Measurements from ENCODE around the gene DACT3. TPM values are rescaled to one million over a fixed set of nuclear protein-coding genes. Genes with fewer than 3 reads are reported as not detected.

Gene DACT3
- total and polyA plus RNA-seq, 2 of the 4 experiments (the other 2 are of a cell fraction): 1.6 to 4.9 TPM

DNA sequence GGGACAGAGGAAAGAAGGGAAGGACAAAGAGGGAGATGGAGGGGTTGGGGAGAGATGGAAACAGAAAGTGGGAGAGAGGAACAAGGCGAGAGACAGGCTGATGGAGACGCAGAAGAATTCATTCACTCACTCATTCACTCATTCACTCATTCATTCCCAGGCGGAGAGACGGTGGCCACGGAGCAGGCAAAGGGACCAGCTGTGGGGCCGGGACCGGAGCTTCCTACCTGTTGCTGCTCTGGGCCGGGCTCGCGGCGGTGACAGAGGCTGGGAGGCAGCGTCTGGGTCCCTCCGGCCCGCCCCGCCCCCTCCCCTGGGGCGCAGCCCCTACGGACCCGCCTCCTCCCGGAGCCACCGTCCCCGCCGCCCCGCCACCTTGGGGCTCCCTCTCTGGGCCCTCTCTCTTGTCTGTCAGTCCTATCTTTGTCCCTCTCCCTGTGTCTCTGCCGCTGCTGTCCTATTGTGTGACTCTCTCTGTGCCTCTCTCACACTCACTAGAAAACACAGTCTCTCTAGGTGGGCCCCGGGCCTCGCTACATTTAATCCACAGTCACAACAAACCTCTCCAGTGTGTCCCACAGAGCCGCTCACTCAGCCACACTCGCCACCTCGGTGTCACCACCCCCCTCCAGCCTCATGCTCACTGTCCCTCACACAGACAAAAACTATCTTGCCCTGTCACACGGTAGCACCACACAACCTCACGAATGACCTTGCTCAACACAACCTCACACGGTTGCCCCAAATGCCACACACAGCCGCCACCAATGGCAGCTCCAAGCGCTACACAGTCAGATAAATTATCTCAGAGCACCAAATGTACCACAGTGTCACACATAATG is 24.8 kb downstream of the DACT3 start, which contains the start of gene GNG8 (continued):
- no peak for TF ChIP-seq NFE2L2 (IDR thresholded peaks at IDR 0.05; ENCODE audit: low read depth, low read length)

DNA sequence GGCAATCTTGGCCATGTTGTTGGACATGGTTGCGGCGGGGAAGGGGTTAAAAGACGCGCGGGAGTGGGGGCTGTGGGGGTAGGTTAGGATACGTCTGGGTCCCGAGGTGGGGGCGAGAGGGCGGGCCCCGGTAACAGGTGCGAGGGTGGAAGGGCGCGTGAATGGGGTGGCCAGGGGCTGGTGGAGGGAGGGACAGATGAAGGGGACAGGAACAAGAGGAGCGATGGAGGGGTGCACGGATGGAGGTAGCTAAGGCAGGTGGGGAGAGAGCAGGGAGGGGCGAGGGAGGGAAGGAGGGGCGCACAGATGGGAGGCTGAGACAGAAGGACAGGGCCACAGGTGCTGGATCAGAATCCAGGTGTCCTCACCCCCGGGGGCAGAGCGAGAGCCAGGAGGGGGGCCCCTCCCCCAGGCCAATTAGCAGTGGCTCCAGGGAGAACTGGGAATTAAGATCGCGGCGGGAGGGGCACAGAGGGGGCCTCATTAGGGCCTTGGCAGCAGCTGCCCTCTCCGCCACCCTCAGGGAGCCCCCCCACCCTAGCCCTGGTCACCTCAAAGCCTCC is 26.2 kb downstream of the DACT3 start:
- POLR2A ChIA-PET (ENCODE audit: unreplicated experiment): no interaction called here
- no peak overlapping the region for H3K27ac ChIP-seq (ENCODE audit: insufficient read depth, low read length)
- H3K9ac ChIP-seq (ENCODE audit: low read depth, low read length): peak overlapping the region; percentile 29; the same call in 1 of the 2 replicates
- H3K27me3 ChIP-seq (ENCODE audit: control insufficient read depth, insufficient read depth, low read length): no peaks in the 10 kb centered on the region; the same call in 1 of the 2 replicates
- peak overlapping the region in 1 of 2 experiments; percentile 25; a peak in 1 of 4 replicates for H4K8ac ChIP-seq (ENCODE audit: low read depth in 2 of 2, low read length in 2 of 2)
- intact Hi-C loops (cut with micrococcal nuclease): no loop called here
- no peak for DNase-seq
- no peak overlapping the region for H2BK120ac ChIP-seq (ENCODE audit: low read depth, low read length)
- no peak overlapping the region for H2BK15ac ChIP-seq (ENCODE audit: low read depth, low read length)
- BruUV-seq (replicated peaks): no TSS peak
- H3K4me1 ChIP-seq (ENCODE audit: control insufficient read depth, insufficient read depth, low read length): peaks cover 14% of the 10 kb centered on the region
- H2AK9ac ChIP-seq (replicated peaks; ENCODE audit: low read depth, low read length, poor library complexity): no peak overlapping the region
- H2AFZ ChIP-seq (replicated peaks; ENCODE audit: low read length, poor library complexity): peak overlapping the region; percentile 76
- no peak overlapping the region for H4K5ac ChIP-seq (ENCODE audit: low read depth, low read length)
- in situ Hi-C loops (cut with MboI; ENCODE audit: low sequenced_read_pairs): no loop called here
- dilution Hi-C loops (cut with HindIII; ENCODE audit: low sequenced_read_pairs, unreplicated experiment): no loop called here
- no peak overlapping the region for H2BK5ac ChIP-seq (ENCODE audit: low read depth, low read length, poor library complexity, severe bottlenecking)
- H4K91ac ChIP-seq (ENCODE audit: insufficient read depth, low read depth, low read length): no peak overlapping the region
- no peak for ATAC-seq (ENCODE audit: low read depth)
- no peaks in the 10 kb centered on the region for H3K36me3 ChIP-seq (ENCODE audit: control insufficient read depth, insufficient read depth, low read length)
- no peaks in the 10 kb centered on the region for H3K9me1 ChIP-seq (ENCODE audit: insufficient read depth, low read length)
- H2BK20ac ChIP-seq (ENCODE audit: low read depth, low read length): no peak overlapping the region
- CTCF ChIA-PET: no interaction called here
- TF ChIP-seq SMC3 (IDR thresholded peaks at IDR 0.05; ENCODE audit: low read depth, low read length): no peak
- no peak for TF ChIP-seq BHLHE40 (IDR thresholded peaks at IDR 0.05; ENCODE audit: low read depth, low read length)
- no peak for TF ChIP-seq POLR2A (IDR thresholded peaks at IDR 0.05; ENCODE audit: low read depth, low read length)
- TF ChIP-seq MAFK (IDR thresholded peaks at IDR 0.05; ENCODE audit: low read depth, low read length): no peak
- TF ChIP-seq RAD21 (IDR thresholded peaks at IDR 0.05; ENCODE audit: low read length): no peak
- no peak for TF ChIP-seq RFX5 (IDR thresholded peaks at IDR 0.05; ENCODE audit: low read depth, low read length)
- no peak for TF ChIP-seq CEBPB (IDR thresholded peaks at IDR 0.05; ENCODE audit: low read depth, low read length)
- TF ChIP-seq FOS (IDR thresholded peaks at IDR 0.05; ENCODE audit: low read depth, low read length): no peak
- TF ChIP-seq NFE2L2 (IDR thresholded peaks at IDR 0.05; ENCODE audit: low read depth, low read length): no peak
- H3K4ac ChIP-seq (ENCODE audit: low read depth, low read length): no peak overlapping the region
- H3K14ac ChIP-seq (replicated peaks; ENCODE audit: low read depth, low read length): no peak overlapping the region
- no peak overlapping the region; the same call in 1 of the 2 replicates for H3K4me2 ChIP-seq (ENCODE audit: low read depth, low read length)
- 0 out of 2 replicates have a peak overlapping the region, but pooled peaks have one; percentile 17 for H3K4me3 ChIP-seq (ENCODE audit: insufficient read depth, low read depth, low read length)
- peak overlapping the region; percentile 33; the same call in 1 of the 2 replicates for H2AK5ac ChIP-seq (ENCODE audit: low read depth, low read length)
- H3K79me1 ChIP-seq (ENCODE audit: low read depth in 1 of 2, low read length in 2 of 2): no peaks in the 10 kb centered on the region
- peaks cover 4% of the 10 kb centered on the region; the same call in 1 of the 2 replicates for H4K20me1 ChIP-seq (ENCODE audit: insufficient read depth, low read length)
- no peak overlapping the region for H3K56ac ChIP-seq (ENCODE audit: extremely low read depth, insufficient read depth, low read length)
- no peaks in the 10 kb centered on the region for H3K9me3 ChIP-seq (ENCODE audit: control insufficient read depth, insufficient read depth, low read length)
- no peak overlapping the region for H3K23ac ChIP-seq (ENCODE audit: low read depth, low read length)
- WGBS, 2 experiments (ENCODE audit: extremely low coverage in 2 of 2, insufficient read length in 1 of 2): 0% methylated on average over 7 of the region's 23 CpGs; no CpG with 5 or more reads in 1 of the 2 experiments
- H3K18ac ChIP-seq (ENCODE audit: low read depth, low read length): no peak overlapping the region
